Calu3 (cell line): Measurements from ENCODE around the gene HHAT. TPM values are rescaled to one million over a fixed set of nuclear protein-coding genes. Genes with fewer than 3 reads are reported as not detected.

Experiments
- BruUV-seq: library from RNA; stranded (reverse); fragments of 400-500 nt; replicated peaks from 2 replicates; lab custom pipeline; 2021; lab: Mats Ljungman, UMichigan
- CTCF ChIA-PET: fragments of 300-600 bp; sonication (Branson Sonifier 250); formaldehyde crosslinking; loops from one replicate; lab custom pipeline; 2022; ENCODE audit warnings: antibody characterized with exemption; lab: Charles Lee
- DNase-seq: peaks from one replicate; pipeline ENCODE4 v3.0.0; 2022
- H3K27ac Mint-ChIP-seq: one replicate; pipeline ENCODE4 v1.8.0; 2022; ENCODE audit warnings: mixed read lengths; ENCODE audit not compliant: unreplicated experiment
- H3K27me3 Mint-ChIP-seq: one replicate; pipeline ENCODE4 v1.8.0; 2022; ENCODE audit warnings: mixed read lengths; ENCODE audit not compliant: unreplicated experiment
- H3K36me3 Mint-ChIP-seq: one replicate; pipeline ENCODE4 v1.8.0; 2022; ENCODE audit warnings: mild to moderate bottlenecking, moderate library complexity, mixed read lengths; ENCODE audit not compliant: insufficient read depth, unreplicated experiment
- H3K4me1 Mint-ChIP-seq: one replicate; pipeline ENCODE4 v1.8.0; 2022; ENCODE audit warnings: mild to moderate bottlenecking, low read depth, mixed read lengths; ENCODE audit not compliant: unreplicated experiment
- H3K4me3 Mint-ChIP-seq: one replicate; pipeline ENCODE4 v1.8.0; 2022; ENCODE audit warnings: mild to moderate bottlenecking, low read depth, moderate library complexity, mixed read lengths; ENCODE audit not compliant: unreplicated experiment
- H3K9me3 Mint-ChIP-seq: one replicate; pipeline ENCODE4 v1.8.0; 2022; ENCODE audit warnings: low read depth, mixed read lengths; ENCODE audit not compliant: unreplicated experiment
- CTCF ChIP-seq: fragments of 200-600 bp; IDR thresholded peaks from one replicate; pipeline ENCODE4 v1.8.0; 2022; ENCODE audit warnings: antibody characterized with exemption; ENCODE audit not compliant: unreplicated experiment
- intact Hi-C: fragments of 100-400 bp; cut with micrococcal nuclease; formaldehyde crosslinking; loops from one replicate; pipeline ENCODE4 v1.10.0; 2022; ENCODE audit not compliant: unreplicated experiment
- total RNA-seq: library from RNA; stranded (reverse); gene quantifications from 2 replicates; pipeline ENCODE4 v1.2.3, GENCODE V29; 2022

HHAT gene
- total RNA-seq, 1 experiment from 2014 or later: 5.8 TPM

GRCh38 chr1:210556475-210556874 lies 227.8 kb downstream of the HHAT start:
- no peak for DNase-seq
- Mint-ChIP-seq H3K27me3 (peaks cover 18% of the 10 kb centered on the region), H3K27ac (no peak overlapping the region), H3K36me3 (no peaks in the 10 kb centered on the region), H3K4me1 (no peaks in the 10 kb centered on the region), H3K4me3 (no peak overlapping the region), H3K9me3 (peaks cover 5% of the 10 kb centered on the region)
- intact Hi-C loops: no loop called here
- BruUV-seq: no TSS peak
- CTCF ChIA-PET: no interaction called here
- no peak for TF ChIP-seq CTCF

DNA sequence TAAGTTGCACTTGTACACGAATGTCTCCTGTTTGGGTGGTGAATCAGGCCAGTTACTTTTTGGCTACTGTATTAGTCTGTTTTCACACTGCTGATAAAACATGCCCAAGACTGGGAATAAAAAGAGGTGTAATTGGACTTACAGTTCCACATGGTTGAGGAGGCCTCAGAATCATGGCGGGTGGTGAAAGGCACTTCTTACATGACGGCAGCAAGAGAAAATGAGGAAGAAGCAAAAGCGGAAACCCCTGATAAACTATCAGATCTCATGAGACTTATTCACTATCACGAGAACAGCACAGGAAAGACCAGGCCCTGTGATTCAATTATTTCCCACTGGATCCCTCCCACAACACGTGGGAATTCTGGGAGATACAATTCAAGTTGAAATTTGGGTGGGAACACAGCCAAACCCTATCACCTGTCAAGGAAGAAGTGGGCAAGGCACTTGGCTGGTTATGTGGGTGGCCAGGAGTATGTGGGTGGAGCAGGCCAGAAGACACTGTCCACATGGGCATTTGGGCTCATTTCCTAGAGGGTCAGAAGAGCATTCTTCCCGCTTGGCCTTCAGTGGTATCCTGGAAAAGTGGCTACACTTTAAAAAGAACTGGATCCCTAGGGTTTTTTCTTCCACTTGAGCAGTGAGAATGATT lies 228.8 kb downstream of the HHAT start:
- no peak for DNase-seq
- intact Hi-C loops: no loop called here
- H3K27ac Mint-ChIP-seq: no peak overlapping the region
- H3K27me3 Mint-ChIP-seq: peaks cover 18% of the 10 kb centered on the region
- no TSS peak for BruUV-seq
- peaks cover 5% of the 10 kb centered on the region for H3K9me3 Mint-ChIP-seq
- TF ChIP-seq CTCF: no peak
- CTCF ChIA-PET: no interaction called here
- no peaks in the 10 kb centered on the region for H3K4me1 Mint-ChIP-seq
- no peaks in the 10 kb centered on the region for H3K36me3 Mint-ChIP-seq
- H3K4me3 Mint-ChIP-seq: no peak overlapping the region

GRCh38 chr1:210558302-210558701 lies 229.6 kb downstream of the HHAT start:
- TF ChIP-seq CTCF: no peak
- H3K27me3 Mint-ChIP-seq: peaks cover 18% of the 10 kb centered on the region
- H3K9me3 Mint-ChIP-seq: peaks cover 5% of the 10 kb centered on the region
- no peak overlapping the region for H3K27ac Mint-ChIP-seq
- no peaks in the 10 kb centered on the region for H3K4me1 Mint-ChIP-seq
- H3K36me3 Mint-ChIP-seq: no peaks in the 10 kb centered on the region
- no TSS peak for BruUV-seq
- intact Hi-C loops: no loop called here
- no peak overlapping the region for H3K4me3 Mint-ChIP-seq
- no peak for DNase-seq
- CTCF ChIA-PET: no interaction called here

DNA sequence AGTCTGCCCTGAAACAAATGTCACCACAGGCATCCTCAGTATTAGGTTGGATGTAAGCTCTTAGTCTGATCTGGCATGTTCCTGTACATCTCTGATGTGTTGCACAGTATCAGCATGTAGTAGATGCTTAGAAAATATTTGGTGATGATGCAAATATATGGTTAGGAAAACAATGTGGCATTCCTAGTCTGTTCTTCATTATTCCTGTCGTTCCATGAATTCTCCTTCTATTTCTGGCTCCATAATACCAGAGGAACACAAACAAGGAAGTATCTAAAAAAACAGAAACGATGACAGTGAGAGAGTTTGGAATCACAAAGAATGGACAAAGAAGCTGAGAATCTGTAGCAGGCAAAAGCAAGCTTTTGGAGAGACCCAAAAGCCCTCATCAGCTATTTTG lies 236.6 kb downstream of the HHAT start:
- no peak overlapping the region for H3K27ac Mint-ChIP-seq
- no peak overlapping the region for H3K4me3 Mint-ChIP-seq
- H3K36me3 Mint-ChIP-seq: no peaks in the 10 kb centered on the region
- peaks cover 2% of the 10 kb centered on the region for H3K9me3 Mint-ChIP-seq
- H3K27me3 Mint-ChIP-seq: peaks cover 25% of the 10 kb centered on the region
- BruUV-seq: no TSS peak
- DNase-seq: no peak
- intact Hi-C loops: no loop called here
- CTCF ChIA-PET: interaction anchor here (0.5 kb wide), 1 partner anchor 474 kb away, joined by 6 read pairs; no protein-coding TSS in a partner anchor
- no peaks in the 10 kb centered on the region for H3K4me1 Mint-ChIP-seq
- no peak for TF ChIP-seq CTCF
